HG02763 (cell line): ENCODE measurements around the gene TSPYL6.

ENCODE experiments used
- ATAC-seq: cut with Tn5 transposase; IDR thresholded peaks from one replicate; pipeline ENCODE4 v1.9.1; 2021; ENCODE audit warnings: mild to moderate bottlenecking, moderate library complexity; ENCODE audit not compliant: unreplicated experiment

TSPYL6 gene

GRCh38 chr2:54206596-54206995 is 49.4 kb downstream of the TSPYL6 start:
- no peak for ATAC-seq

- ATAC-seq, result no peak
Observed at GRCh38 chr2:54204476-54204875, 51.6 kb downstream of the TSPYL6 start.
